ENCODE data around the gene CHRNA4.

- no peak for TF ChIP-seq CTCF (IDR thresholded peaks at IDR 0.05)
- TF ChIP-seq POLR2A (IDR thresholded peaks at IDR 0.05): no peak
Observed at GRCh38 chr20:63357921-63358905, 2.9 kb downstream of the CHRNA4 start.
